ENCODE results near the gene CTTNBP2NL.
"Not testable (repeated sequence)": the region's sequence is repeated elsewhere in the genome, so short reads cannot be mapped to it uniquely, and the experiment has no call there.

Gene CTTNBP2NL

DNA sequence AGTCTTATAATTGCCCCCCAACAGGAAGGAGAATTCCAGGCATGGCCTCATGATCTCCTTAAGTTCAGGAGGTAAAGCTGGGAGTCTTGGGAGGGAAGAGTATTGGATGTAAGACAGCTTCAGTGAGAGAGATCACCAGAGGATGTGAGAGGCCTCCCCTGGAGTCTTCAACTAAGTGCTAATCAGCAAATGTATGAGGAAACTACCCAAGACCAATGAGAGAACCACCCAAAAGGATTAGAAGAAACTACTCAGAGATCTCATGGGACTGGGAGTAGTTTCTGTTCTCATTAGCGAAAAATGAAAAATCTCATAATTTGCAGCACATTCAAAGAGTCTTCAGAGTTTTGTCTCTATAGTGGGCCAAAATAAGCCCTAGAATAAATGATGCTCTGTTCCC, 76.1 kb downstream of the CTTNBP2NL start:
- H3K4me1 Mint-ChIP-seq (ENCODE audit: low read depth) = no peaks in the 10 kb centered on the region
- DNase-seq (ENCODE audit: low spot score) = no peak
- no peak overlapping the region for H3K4me3 Mint-ChIP-seq
- no peak overlapping the region for H3K27ac Mint-ChIP-seq
- H3K27me3 Mint-ChIP-seq (ENCODE audit: low read depth) = peaks cover 19% of the 10 kb centered on the region
- no peaks in the 10 kb centered on the region for H3K36me3 Mint-ChIP-seq (ENCODE audit: low read depth)
- H3K9me3 Mint-ChIP-seq = peaks cover 6% of the 10 kb centered on the region

DNA sequence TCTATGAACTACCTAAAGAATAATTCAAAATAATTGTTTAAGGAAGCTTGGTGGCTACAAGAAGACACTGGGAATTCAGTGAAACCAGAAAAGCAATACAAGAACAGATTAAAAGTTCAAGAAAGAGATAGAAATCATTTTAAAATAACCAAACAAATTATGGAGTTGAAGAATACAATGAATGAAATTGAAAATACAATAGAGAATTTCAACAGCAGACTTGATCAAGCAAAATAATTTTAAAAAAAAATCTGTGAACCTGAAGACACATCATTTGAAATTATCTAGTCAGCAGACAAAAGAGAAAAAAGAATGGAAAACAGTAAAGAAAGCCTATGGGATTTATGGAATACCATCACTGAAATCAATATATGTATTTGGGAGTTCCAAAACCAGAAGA, 81.5 kb downstream of the CTTNBP2NL start:
- Mint-ChIP-seq H3K4me1 (ENCODE audit: low read depth) (no peaks in the 10 kb centered on the region), H3K36me3 (ENCODE audit: low read depth) (no peaks in the 10 kb centered on the region), H3K27me3 (ENCODE audit: low read depth) (peaks cover 8% of the 10 kb centered on the region), H3K27ac (no peak overlapping the region), H3K4me3 (no peak overlapping the region), H3K9me3 (peaks cover 20% of the 10 kb centered on the region)
- no peak for DNase-seq (ENCODE audit: low spot score)

- Mint-ChIP-seq H3K36me3 (ENCODE audit: low read depth) (no peaks in the 10 kb centered on the region), H3K4me3 (no peak overlapping the region), H3K27ac (no peak overlapping the region), H3K9me3 (peaks cover 20% of the 10 kb centered on the region), H3K4me1 (ENCODE audit: low read depth) (no peaks in the 10 kb centered on the region), H3K27me3 (ENCODE audit: low read depth) (peaks cover 7% of the 10 kb centered on the region)
- no peak for DNase-seq (ENCODE audit: low spot score)
Measured at GRCh38 chr1:112478314-112478713, 82.3 kb downstream of the CTTNBP2NL start.

GRCh38 chr1:112486063-112486462, 90.0 kb downstream of the CTTNBP2NL start:
- H3K27me3 Mint-ChIP-seq (ENCODE audit: low read depth); H3K9me3 Mint-ChIP-seq; H3K4me3 Mint-ChIP-seq; DNase-seq (ENCODE audit: low spot score); H3K36me3 Mint-ChIP-seq (ENCODE audit: low read depth); H3K27ac Mint-ChIP-seq; H3K4me1 Mint-ChIP-seq (ENCODE audit: low read depth): not testable (repeated sequence)

GRCh38 chr1:112487686-112488085, 91.7 kb downstream of the CTTNBP2NL start:
- H3K4me1 Mint-ChIP-seq (ENCODE audit: low read depth); H3K9me3 Mint-ChIP-seq; DNase-seq (ENCODE audit: low spot score); H3K27ac Mint-ChIP-seq; H3K4me3 Mint-ChIP-seq; H3K36me3 Mint-ChIP-seq (ENCODE audit: low read depth): not testable (repeated sequence)
- H3K27me3 Mint-ChIP-seq (ENCODE audit: low read depth) = peaks cover 12% of the 10 kb centered on the region

DNA sequence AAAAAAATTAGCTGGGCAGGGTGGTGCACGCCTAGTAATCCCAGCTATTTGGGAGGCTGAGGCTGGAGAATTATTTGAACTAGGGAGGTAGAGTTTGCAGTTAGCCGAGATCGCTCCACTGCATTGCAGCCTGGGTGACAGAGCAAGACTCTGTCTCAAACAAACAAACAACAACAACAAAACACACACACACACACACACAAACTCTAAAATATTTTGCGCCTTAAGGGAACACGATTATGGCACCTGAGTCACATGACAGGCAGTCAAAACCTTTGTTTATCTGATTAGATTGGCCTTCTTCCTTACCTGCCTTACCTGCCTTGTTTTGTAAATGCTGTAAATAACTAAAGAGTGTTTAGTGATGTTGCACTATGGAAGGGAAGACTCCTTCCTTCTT, 92.1 kb downstream of the CTTNBP2NL start:
- Mint-ChIP-seq H3K9me3 (no peaks in the 10 kb centered on the region), H3K27me3 (ENCODE audit: low read depth) (peaks cover 15% of the 10 kb centered on the region), H3K36me3 (ENCODE audit: low read depth) (no peaks in the 10 kb centered on the region), H3K4me3 (no peak overlapping the region), H3K4me1 (ENCODE audit: low read depth) (no peaks in the 10 kb centered on the region), H3K27ac (no peak overlapping the region)
- no peak for DNase-seq (ENCODE audit: low spot score)

DNA sequence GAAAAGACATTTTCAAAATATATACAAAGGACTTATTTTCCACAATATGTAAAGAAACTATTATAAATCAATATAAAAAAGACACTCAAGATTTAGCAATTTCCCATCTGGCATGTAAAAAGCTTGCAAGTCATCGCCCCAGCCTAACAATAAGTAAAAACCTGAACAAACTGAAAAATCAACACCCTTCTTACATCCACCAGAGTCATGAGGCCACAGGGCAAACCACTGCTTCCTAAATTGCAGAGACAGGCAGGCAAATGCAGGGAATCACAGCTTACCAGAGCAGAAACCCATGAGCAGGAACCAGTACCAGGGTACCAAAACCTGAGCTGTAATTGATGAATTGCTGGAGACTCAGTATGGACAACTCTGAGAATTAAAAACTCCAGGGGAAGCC, 96.1 kb downstream of the CTTNBP2NL start:
- Mint-ChIP-seq H3K36me3 (ENCODE audit: low read depth) (no peaks in the 10 kb centered on the region), H3K9me3 (no peaks in the 10 kb centered on the region), H3K4me3 (no peak overlapping the region), H3K4me1 (ENCODE audit: low read depth) (peaks cover 2% of the 10 kb centered on the region), H3K27ac (no peak overlapping the region), H3K27me3 (ENCODE audit: low read depth) (peaks cover 29% of the 10 kb centered on the region)
- no peak for DNase-seq (ENCODE audit: low spot score)

DNA sequence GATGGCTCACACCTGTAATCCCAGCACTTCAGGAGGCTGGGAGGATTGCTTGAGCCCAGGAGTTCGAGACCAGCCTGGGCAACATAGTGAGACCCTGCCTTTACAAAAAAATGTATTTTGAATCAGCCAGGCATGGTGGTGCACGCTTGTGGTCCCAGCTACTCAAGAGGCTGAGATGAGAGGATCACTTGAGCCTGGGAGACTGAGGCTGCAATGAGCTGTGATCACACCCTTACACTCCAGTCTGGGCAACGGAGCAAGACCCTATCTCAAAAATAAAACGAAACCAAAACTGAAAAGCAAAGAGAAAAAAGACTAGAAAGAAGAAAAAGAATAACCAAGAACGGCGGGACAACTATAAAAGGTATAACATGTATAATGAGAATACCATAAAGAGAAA, 97.3 kb downstream of the CTTNBP2NL start:
- no peak overlapping the region for H3K27ac Mint-ChIP-seq
- H3K27me3 Mint-ChIP-seq (ENCODE audit: low read depth) = peaks cover 37% of the 10 kb centered on the region
- no peaks in the 10 kb centered on the region for H3K36me3 Mint-ChIP-seq (ENCODE audit: low read depth)
- no peak overlapping the region for H3K4me3 Mint-ChIP-seq
- no peaks in the 10 kb centered on the region for H3K9me3 Mint-ChIP-seq
- H3K4me1 Mint-ChIP-seq (ENCODE audit: low read depth) = peaks cover 2% of the 10 kb centered on the region
- DNase-seq (ENCODE audit: low spot score) = no peak

GRCh38 chr1:112496290-112496689, 100.3 kb downstream of the CTTNBP2NL start:
- H3K4me3 Mint-ChIP-seq = no peak overlapping the region
- no peak for DNase-seq (ENCODE audit: low spot score)
- no peaks in the 10 kb centered on the region for H3K9me3 Mint-ChIP-seq
- no peak overlapping the region for H3K27ac Mint-ChIP-seq
- peaks cover 2% of the 10 kb centered on the region for H3K4me1 Mint-ChIP-seq (ENCODE audit: low read depth)
- peaks cover 56% of the 10 kb centered on the region for H3K27me3 Mint-ChIP-seq (ENCODE audit: low read depth)
- no peaks in the 10 kb centered on the region for H3K36me3 Mint-ChIP-seq (ENCODE audit: low read depth)

DNA sequence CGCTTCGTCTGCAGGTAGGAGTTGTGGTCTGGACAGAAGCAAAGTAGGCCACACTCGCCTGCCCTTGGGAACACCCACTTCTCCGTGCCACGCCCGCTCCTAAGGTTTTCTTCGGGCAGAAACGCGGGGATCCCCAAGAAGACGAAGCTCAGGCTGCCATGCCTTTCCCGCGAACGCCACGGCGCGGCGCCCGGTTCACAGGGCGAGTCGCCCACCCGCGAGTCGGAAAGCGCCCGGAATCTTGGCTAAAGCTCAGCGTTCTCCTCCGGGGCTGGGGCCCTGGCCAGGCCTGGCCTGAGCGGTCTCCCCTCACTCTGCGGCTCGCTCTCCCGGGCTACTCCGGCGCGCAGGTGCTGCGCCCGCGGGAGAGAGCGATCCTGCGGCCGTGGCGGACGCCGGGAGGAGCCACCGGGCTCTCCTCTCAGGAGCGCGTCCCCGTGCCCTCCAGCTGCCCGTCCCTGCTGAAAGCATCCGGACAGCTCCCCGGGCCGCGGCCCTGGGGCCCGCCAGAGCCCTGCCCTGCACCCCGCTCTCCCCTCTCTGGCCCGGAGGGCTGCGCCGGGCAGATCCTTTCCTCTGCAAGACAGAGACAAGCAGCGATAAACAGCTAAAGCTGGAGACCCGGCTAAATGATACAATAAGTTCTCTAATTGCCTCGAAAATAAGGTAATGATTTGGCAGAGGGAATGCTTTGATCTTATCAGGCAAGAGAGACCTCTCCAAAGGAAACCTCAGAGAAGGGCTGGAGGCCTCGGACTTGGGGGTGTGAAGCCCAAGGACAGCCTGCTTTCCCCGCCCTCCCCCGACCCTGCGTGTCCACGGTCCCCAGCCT, 106.0 kb downstream of the CTTNBP2NL start:
- DNase-seq (ENCODE audit: low spot score) = peak; percentile 51
- Mint-ChIP-seq H3K36me3 (ENCODE audit: low read depth) (no peaks in the 10 kb centered on the region), H3K27ac (no peak overlapping the region), H3K4me1 (ENCODE audit: low read depth) (no peaks in the 10 kb centered on the region), H3K9me3 (no peaks in the 10 kb centered on the region), H3K27me3 (ENCODE audit: low read depth) (peaks cover 78% of the 10 kb centered on the region), H3K4me3 (peak overlapping the region; percentile 51)

GRCh38 chr1:112502826-112503225, 106.8 kb downstream of the CTTNBP2NL start:
- H3K9me3 Mint-ChIP-seq = no peaks in the 10 kb centered on the region
- H3K27ac Mint-ChIP-seq = no peak overlapping the region
- no peaks in the 10 kb centered on the region for H3K36me3 Mint-ChIP-seq (ENCODE audit: low read depth)
- H3K4me1 Mint-ChIP-seq (ENCODE audit: low read depth) = no peaks in the 10 kb centered on the region
- no peak overlapping the region for H3K4me3 Mint-ChIP-seq
- H3K27me3 Mint-ChIP-seq (ENCODE audit: low read depth) = peaks cover 81% of the 10 kb centered on the region
- DNase-seq (ENCODE audit: low spot score) = no peak

- DNase-seq (ENCODE audit: low spot score) = no peak
- Mint-ChIP-seq H3K27me3 (ENCODE audit: low read depth) (peaks cover 76% of the 10 kb centered on the region), H3K4me1 (ENCODE audit: low read depth) (peaks cover 3% of the 10 kb centered on the region), H3K4me3 (no peak overlapping the region), H3K27ac (no peak overlapping the region), H3K9me3 (no peaks in the 10 kb centered on the region), H3K36me3 (ENCODE audit: low read depth) (no peaks in the 10 kb centered on the region)
Measured at GRCh38 chr1:112504001-112504660, 108.1 kb downstream of the CTTNBP2NL start.

DNA sequence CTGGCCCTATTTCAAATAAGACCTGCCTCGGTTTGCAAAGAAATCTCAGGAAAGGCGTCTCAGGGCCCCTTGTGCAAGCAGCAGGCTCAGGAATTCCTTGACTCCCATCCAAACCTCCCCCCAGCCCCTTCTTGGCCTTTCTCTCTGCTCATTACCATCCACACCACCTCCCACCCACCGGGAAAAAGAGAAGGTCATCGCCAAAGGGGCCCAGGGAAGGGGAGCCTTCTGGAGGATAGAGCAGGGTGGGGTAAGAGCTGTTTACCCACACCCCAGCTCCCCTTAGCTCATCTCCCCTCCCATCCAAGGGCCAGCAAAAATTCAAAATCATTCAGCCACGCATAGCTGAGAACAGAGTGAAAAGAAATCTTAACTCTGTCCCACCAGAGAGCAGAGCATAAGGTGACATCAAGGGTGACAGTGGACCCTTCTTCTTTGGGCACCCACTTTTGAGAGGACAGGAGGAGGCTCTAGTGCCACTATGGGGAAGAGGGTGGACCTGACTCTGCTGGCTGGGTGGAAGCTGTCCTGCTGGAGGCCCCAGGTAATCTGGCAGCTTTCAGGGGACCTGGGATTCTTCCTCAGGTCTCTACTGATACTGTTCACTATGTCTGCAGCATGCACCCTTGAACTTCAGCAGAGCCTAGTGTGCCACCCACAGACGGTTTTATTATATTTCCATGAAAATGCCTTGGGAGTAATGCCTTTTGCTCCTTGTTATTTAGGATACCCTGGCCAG, 108.8 kb downstream of the CTTNBP2NL start:
- no peak overlapping the region for H3K4me3 Mint-ChIP-seq
- no peaks in the 10 kb centered on the region for H3K9me3 Mint-ChIP-seq

GRCh38 chr1:112505400-112505785, 109.4 kb downstream of the CTTNBP2NL start:
- DNase-seq (ENCODE audit: low spot score) = no peak
- H3K4me1 Mint-ChIP-seq (ENCODE audit: low read depth) = peaks cover 3% of the 10 kb centered on the region
- no peaks in the 10 kb centered on the region for H3K9me3 Mint-ChIP-seq
- no peak overlapping the region for H3K4me3 Mint-ChIP-seq
- no peak overlapping the region for H3K27ac Mint-ChIP-seq
- H3K36me3 Mint-ChIP-seq (ENCODE audit: low read depth) = no peaks in the 10 kb centered on the region
- H3K27me3 Mint-ChIP-seq (ENCODE audit: low read depth) = peaks cover 78% of the 10 kb centered on the region

More for the DNA sequence above, 108.8 kb downstream of the CTTNBP2NL start:
- no peak for DNase-seq (ENCODE audit: low spot score)
- Mint-ChIP-seq H3K4me1 (ENCODE audit: low read depth) (peaks cover 3% of the 10 kb centered on the region), H3K36me3 (ENCODE audit: low read depth) (no peaks in the 10 kb centered on the region), H3K27ac (no peak overlapping the region), H3K27me3 (ENCODE audit: low read depth) (peaks cover 75% of the 10 kb centered on the region)
